ENCODE results near the gene MCC. TPM values are rescaled to one million over a fixed set of nuclear protein-coding genes. Genes with fewer than 3 reads are reported as not detected.

MCC gene
- total RNA-seq, 1 donor from 2014 or later = 2.5 TPM

- Histone ChIP-seq H3K9me3 (ENCODE audit: low read depth) (no peaks in the 10 kb centered on the region), H3K79me2 (ENCODE audit: low read depth) (no peaks in the 10 kb centered on the region), H3K4me2 (no peak overlapping the region), H3K9ac (no peak overlapping the region), H3K36me3 (no peaks in the 10 kb centered on the region), H3K27ac (no peak overlapping the region), H2AFZ (replicated peaks) (no peak overlapping the region), H3F3A (ENCODE audit: low read depth) (no peaks in the 10 kb centered on the region), H3K4me3 (no peak overlapping the region), H3K27me3 (no peaks in the 10 kb centered on the region), H3K4me1 (no peaks in the 10 kb centered on the region), H4K20me1 (ENCODE audit: low read depth) (no peaks in the 10 kb centered on the region)
- no peak overlapping the region for H3K27ac Mint-ChIP-seq
- TF ChIP-seq EZH2phosphoT487 (IDR thresholded peaks at IDR 0.05) = no peak
- TF ChIP-seq CTCF (IDR thresholded peaks at IDR 0.05) = no peak
- no peak for TF ChIP-seq EZH2 (IDR thresholded peaks at IDR 0.05)
- no peaks in the 10 kb centered on the region for H3K36me3 Mint-ChIP-seq
- peaks cover 5% of the 10 kb centered on the region for H3K4me1 Mint-ChIP-seq
- H3K27me3 Mint-ChIP-seq (ENCODE audit: insufficient read depth, low read depth) = no peaks in the 10 kb centered on the region
- no peak for DNase-seq (ENCODE audit: low spot score)
- H3K4me3 Mint-ChIP-seq = no peak overlapping the region
- H3K9me3 Mint-ChIP-seq = peaks cover 17% of the 10 kb centered on the region
Observed at GRCh38 chr5:113448252-113448651, 40.0 kb downstream of the MCC start.

- H3K9me3 Mint-ChIP-seq = peaks cover 24% of the 10 kb centered on the region
- Histone ChIP-seq H3K9ac (no peak overlapping the region), H4K20me1 (ENCODE audit: low read depth) (no peaks in the 10 kb centered on the region), H3K27me3 (no peaks in the 10 kb centered on the region), H2AFZ (replicated peaks) (no peak overlapping the region), H3K79me2 (ENCODE audit: low read depth) (no peaks in the 10 kb centered on the region), H3K4me3 (no peak overlapping the region), H3K4me1 (no peaks in the 10 kb centered on the region), H3K27ac (no peak overlapping the region), H3K4me2 (no peak overlapping the region), H3F3A (ENCODE audit: low read depth) (no peaks in the 10 kb centered on the region), H3K9me3 (ENCODE audit: low read depth) (no peaks in the 10 kb centered on the region), H3K36me3 (no peaks in the 10 kb centered on the region)
- peaks cover 5% of the 10 kb centered on the region for H3K4me1 Mint-ChIP-seq
- H3K27me3 Mint-ChIP-seq (ENCODE audit: insufficient read depth, low read depth) = no peaks in the 10 kb centered on the region
- TF ChIP-seq EZH2 (IDR thresholded peaks at IDR 0.05) = no peak
- TF ChIP-seq CTCF (IDR thresholded peaks at IDR 0.05) = peak; percentile 43
- TF ChIP-seq EZH2phosphoT487 (IDR thresholded peaks at IDR 0.05) = no peak
- no peak overlapping the region for H3K4me3 Mint-ChIP-seq
- peak; percentile 47 for DNase-seq (ENCODE audit: low spot score)
- no peaks in the 10 kb centered on the region for H3K36me3 Mint-ChIP-seq
- H3K27ac Mint-ChIP-seq = no peak overlapping the region
Observed at GRCh38 chr5:113447498-113448050, 40.7 kb downstream of the MCC start.

GRCh38 chr5:113446358-113446927 lies 41.8 kb downstream of the MCC start:
- Histone ChIP-seq H3K4me1 (no peaks in the 10 kb centered on the region), H3K4me2 (no peak overlapping the region), H3K9me3 (ENCODE audit: low read depth) (no peaks in the 10 kb centered on the region), H3K27ac (no peak overlapping the region), H3K36me3 (no peaks in the 10 kb centered on the region), H3F3A (ENCODE audit: low read depth) (no peaks in the 10 kb centered on the region), H4K20me1 (ENCODE audit: low read depth) (no peaks in the 10 kb centered on the region), H2AFZ (replicated peaks) (no peak overlapping the region), H3K79me2 (ENCODE audit: low read depth) (no peaks in the 10 kb centered on the region), H3K27me3 (no peaks in the 10 kb centered on the region), H3K9ac (no peak overlapping the region), H3K4me3 (no peak overlapping the region)
- no peaks in the 10 kb centered on the region for H3K27me3 Mint-ChIP-seq (ENCODE audit: insufficient read depth, low read depth)
- no peak overlapping the region for H3K4me3 Mint-ChIP-seq
- H3K9me3 Mint-ChIP-seq = peaks cover 26% of the 10 kb centered on the region
- DNase-seq (ENCODE audit: low spot score) = no peak
- peaks cover 5% of the 10 kb centered on the region for H3K4me1 Mint-ChIP-seq
- TF ChIP-seq CTCF (IDR thresholded peaks at IDR 0.05) (no peak), EZH2 (IDR thresholded peaks at IDR 0.05) (no peak), EZH2phosphoT487 (IDR thresholded peaks at IDR 0.05) (no peak)
- no peak overlapping the region for H3K27ac Mint-ChIP-seq
- no peaks in the 10 kb centered on the region for H3K36me3 Mint-ChIP-seq
